GM21526 (cell line): Measurements from ENCODE around the gene PRKACA.
"Not testable (repeated sequence)": the region's sequence is repeated elsewhere in the genome, so short reads cannot be mapped to it uniquely, and the experiment has no call there.

Experiments used
- ATAC-seq: cut with Tn5 transposase; IDR thresholded peaks from one replicate; pipeline ENCODE4 v1.9.1; 2021; ENCODE audit warnings: moderate library complexity; ENCODE audit not compliant: unreplicated experiment, low FRiP score

Gene PRKACA

DNA sequence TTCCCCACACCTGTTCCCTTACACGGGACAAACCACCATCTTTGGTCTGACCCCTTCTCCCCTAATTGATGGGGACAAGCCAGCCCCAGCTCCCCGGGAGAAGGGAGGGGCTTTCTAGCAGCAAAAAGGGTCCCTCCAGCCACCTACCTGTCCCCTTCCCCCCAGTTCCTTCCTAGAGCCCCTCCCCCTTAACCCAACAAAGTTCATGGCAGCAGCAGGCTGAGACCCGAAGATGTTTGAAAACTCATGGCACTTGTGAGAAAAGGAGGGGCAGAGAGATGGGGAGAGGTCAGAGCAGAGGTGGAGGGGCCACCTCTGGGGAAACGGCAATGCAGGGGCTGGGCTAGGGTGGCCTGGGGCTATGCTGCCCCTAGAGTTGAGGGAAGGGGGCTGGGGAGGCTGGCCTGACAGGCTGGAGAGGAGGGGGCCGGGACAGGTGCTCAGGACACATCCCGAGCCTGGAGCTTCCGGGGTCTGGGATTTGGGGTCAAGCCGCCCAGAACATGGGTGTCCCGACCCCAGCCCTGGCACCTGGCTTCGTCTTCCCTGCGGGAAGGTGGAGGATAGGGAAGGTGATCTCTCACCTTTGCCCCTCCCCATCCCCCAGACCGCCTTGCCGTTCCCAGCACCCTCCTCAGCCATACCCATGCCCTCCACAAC lies 31.3 kb upstream of the PRKACA start:
- ATAC-seq = no peak

DNA sequence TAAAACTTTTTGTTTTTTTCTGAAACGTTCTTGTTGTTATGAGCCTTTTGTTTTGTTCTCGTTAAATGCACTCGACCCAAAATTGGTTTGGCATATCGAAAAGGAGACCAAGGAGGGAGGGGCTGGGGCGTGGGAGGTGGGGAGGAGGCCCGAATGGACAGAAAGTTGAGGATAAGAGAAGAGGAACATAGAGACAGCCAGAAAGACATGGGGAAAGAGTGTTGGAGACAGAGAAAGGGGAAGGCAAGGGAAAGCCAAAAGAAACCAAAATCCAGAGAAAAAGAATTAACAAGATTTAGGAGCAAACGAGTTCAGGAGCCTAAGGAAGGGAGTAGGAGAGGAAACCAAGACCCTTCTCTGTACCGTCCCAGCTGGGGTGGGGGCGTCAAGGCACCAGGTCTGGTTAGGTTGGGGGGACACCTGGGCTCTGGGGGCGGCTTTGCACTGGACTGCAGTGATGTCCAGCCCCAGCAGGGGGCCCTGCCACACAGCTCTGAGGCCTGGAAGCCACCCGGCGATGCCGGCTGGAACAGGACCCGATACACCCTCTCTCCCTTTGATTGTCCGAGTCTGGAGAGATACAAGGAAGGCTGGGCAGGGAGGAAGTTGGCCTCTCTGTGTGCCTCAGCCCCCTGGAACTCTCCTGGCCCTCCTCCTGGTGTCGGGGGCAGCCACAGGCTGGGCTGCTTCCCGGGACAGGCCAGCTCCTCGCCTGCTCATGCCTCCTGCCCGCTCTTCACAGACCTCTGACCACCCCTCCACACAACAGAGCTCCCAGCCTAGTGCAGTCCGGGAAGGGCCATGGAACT lies 30.4 kb upstream of the PRKACA start:
- ATAC-seq = no peak

DNA sequence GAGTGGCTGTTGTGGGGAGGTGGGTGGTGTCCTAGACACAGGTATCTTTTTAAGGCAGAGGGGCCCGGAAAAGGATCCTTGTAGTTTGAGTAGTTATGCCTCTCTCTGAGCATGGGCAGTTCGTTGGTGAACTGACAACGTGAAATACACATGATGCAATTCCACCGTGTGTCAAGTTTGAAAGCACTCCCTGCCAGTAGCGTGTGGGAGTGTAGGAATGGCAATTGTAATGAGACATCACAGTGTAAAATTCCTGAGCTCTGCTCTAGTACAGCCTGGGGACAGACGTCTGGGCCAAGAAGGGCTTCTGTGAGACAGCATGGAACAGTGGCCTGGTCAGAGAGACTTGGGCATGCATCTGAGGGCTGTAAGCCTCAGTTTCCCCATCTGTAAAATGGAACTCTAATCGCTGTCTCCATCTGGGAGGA lies 29.2 kb upstream of the PRKACA start:
- ATAC-seq = no peak

DNA sequence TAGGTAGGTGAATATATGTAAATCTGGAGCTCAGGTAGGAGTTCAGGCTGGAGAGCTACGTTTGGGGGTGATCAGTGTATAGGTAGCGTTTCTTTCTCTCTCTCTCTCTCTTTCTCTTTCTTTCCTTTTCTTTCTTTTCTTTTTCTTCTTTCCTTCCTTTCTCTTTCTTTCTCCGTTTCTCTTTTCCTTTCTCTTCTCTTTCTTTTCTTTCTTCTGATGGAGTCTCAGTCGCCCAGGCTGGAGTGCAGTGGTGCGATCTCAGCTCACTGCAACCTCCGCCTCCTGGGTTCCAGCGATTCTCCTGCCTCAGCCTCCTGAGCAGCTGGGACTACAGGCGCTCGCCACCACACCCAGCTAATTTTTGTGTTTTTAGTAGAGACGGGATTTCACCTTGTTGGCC lies 28.6 kb upstream of the PRKACA start:
- not testable (repeated sequence) for ATAC-seq

DNA sequence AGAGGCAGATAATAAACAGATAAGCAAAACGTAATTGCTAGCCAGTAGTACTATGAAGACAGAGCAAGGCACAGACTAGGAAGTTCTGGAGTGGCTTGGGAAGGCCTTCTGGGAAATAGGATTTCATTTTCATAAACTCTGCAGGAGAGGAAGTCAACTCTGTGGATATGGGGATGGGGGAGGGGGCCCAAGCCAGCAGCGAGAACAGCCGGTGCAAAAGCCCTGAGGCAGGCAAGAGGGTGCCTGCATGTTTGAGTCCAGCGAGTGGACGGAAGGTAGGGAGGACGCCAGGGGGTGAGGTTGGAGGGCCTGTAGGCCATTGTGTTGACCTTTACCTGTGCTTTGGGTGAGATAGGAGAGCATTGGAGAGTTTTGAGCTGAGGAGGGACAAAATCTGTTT lies 27.8 kb upstream of the PRKACA start:
- no peak for ATAC-seq

DNA sequence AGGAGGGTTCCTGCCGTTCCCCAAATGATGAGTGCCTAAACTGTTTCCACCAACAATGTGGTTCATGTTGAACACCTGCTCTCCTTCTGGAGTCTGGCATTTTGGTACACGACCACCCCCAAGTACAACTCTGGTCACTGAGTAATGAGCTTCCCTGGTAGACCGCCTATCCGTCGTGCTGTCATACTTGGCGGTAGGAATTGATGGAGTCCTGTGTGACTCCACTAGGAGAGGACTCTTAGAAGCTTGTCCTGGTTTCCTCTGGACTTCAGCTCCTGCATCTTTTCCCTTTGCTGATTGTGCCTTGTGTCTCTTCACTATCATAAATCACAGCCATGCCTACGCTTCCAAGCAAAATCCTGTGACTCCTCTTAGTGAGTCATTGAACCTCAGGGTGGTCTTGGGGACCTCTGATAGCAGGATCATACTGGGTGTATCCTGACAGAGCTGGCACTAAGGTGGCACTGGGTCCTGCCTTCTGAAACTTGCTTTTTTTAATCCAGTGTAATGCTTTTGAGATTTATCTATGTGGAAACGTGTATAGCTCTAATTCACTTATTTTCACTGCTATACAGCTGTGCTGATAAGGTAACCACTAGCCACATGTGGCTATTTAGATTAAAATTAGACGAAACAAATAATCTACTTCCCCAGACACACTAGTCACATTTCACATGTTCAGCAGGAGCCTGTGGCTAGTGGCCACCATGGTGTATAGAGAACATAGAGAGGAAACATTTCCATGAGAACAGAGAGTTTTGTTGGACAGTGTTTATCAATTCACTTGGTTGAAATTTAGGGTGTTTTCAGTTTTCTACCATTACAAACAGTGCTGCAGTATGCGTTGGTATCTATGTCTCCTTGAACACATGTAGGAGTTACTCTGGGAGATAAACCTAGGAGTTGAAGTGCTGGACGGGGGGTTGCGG lies 25.0 kb upstream of the PRKACA start:
- ATAC-seq = no peak

DNA sequence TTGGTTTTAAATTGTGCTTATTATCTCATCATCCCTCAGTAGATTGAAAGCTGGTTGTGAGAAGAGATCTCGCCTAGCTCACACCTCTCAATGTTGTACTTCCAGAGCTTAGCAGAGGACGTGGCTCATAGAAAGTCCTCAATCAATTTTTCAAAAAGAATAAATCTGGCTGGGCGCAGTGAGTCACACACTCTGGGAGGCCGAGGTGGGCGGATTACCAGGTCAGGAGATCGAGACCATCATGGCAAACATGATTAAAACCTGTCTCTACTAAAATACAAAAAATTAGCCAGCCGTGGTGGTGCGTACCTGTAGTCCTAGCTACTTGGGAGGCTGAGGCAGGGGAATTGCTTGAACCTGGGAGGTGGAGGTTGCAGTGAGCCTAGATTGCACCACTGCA lies 23.5 kb upstream of the PRKACA start:
- ATAC-seq = no peak

DNA sequence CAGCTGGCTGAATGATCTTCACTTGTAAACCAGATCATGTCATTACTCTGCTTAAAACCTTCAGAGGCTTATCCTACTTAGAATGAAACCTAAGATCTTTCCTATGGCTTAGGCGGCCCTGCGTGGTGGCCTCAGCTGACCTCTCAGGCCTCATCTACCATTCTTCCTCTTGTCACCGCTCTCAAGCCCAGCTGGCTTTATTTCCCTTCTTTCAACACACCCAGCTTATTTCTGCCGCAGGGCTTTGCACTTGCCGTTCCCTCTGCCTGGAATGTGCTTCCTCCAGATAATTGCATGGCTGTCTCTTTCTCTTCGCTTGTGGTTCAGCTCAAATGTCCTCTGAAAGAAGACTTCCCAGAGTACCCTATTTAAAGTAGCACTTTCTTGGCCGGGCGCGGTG lies 22.4 kb upstream of the PRKACA start:
- no peak for ATAC-seq

DNA sequence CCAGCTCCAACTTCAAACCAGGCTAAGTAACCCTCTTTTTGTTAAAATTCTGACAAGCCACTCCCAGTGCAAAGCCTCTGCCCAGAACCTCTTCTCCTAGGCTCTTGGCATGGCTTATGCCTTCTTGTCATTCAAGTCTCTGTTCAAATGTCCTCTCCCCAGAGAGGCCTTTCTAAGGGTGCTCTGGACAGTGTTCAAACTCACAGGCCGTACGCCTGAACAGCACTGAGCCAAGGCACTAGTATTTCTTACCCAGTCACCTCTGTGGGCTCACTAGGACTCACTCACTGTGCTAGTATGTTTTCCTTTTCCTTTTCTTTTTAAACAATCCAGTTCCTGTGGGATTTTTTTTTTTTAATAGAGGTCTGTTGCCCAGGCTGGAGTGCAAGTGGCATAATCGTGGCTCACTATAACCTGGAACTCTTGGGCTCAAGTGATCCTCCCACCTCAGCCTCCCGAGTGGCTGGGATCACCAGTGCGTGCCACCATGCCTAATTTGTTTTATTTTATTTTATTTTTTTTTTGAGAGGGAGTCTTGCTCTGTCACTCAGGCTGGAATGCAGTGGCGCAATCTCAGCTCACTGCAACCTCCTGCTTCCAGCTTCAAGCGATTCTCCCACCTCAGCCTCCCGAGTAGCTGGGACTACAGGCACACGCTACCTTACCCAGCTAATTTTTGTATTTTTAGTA lies 21.2 kb upstream of the PRKACA start:
- ATAC-seq = no peak

DNA sequence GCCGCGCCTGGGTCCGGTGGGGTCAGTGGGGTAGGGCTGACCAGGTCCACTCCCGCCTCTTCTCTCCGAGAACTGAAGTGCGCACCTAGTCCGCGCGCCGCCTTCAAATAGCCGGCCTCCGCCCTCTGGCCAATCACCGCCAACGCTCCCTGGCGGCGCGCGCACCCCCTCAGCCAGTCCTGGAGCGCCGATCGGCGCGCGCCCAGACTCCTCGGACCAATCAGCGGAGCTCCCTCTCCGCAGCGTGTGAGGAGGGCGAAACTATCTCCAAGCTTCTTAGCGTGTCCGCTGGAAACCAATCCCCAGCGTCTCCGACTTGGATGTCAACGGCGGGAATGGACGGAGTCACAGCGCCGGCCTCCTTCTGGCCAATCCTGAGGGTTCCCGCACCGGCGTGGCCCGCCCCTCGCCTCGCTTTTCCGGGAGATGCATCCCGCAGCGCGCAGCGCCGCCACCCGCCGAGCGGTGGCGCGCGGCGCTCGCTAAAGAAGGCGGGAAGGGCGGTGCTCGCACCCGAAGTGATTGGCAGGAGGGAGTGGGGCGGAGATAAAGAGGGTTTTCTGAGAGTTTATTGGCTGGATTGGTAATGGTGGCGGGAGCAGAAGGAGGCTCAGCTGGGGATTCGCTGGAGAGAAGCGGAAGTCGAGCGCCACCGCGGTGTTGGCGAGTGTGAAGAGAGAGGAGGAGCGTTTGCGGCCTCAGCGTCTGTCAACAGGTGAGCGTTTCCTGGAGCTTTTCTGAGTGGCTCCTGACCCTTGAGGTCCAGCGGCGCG lies 19.1 kb upstream of the PRKACA start, which contains the start of gene ASF1B:
Gene ASF1B, minus strand, starts transcription at position 81 of the 773 bp plus-strand sequence. CDS start 133 bp downstream, outside the sequence.
- peak; percentile 73 for ATAC-seq

DNA sequence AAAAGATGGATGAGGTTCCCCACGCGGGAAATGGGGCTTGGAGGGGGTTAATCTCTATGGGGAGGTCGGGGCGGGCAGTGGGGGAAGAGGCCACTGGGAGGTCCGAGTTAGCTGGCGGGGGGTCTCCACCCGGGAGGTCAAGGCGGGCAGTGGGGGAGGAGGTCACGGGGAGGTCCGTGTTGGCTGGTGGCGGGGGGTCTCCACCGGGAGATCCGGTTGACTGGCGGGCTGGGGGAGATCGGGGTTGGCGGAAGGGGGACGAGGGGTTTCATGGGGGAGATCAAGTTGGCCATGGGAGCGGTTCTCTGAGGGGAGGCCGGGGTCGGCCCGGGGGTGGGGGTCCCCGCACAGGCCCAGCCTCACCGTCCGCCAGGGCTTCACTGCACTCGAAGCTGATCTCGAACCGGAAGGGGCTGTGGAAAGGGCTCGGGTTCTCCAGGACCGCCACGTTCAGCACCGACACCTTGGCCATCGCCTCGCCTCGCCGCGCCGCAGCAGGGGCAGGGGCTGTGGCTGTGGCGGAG lies 18.5 kb upstream of the PRKACA start:
- ATAC-seq = no peak

DNA sequence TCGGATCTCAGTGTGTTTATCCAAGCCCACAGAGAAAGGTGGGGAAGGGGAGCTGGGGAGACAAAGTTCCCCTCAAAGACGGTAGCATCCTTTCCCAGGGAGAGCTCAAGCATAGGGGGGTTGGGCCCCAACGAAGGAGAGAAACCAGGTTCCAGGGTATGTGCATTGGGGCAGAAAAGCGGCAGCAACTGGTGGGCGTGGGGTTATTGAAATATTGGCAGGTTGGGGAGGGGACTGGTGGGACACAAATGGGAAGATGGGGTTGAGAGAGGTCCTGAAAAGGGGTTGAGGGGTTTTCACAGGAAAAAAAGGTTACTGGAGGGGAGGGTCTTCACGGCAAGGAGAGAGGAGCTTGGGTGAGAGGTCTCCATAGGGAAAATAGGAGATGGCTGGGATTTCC lies 17.8 kb upstream of the PRKACA start:
- ATAC-seq = no peak

DNA sequence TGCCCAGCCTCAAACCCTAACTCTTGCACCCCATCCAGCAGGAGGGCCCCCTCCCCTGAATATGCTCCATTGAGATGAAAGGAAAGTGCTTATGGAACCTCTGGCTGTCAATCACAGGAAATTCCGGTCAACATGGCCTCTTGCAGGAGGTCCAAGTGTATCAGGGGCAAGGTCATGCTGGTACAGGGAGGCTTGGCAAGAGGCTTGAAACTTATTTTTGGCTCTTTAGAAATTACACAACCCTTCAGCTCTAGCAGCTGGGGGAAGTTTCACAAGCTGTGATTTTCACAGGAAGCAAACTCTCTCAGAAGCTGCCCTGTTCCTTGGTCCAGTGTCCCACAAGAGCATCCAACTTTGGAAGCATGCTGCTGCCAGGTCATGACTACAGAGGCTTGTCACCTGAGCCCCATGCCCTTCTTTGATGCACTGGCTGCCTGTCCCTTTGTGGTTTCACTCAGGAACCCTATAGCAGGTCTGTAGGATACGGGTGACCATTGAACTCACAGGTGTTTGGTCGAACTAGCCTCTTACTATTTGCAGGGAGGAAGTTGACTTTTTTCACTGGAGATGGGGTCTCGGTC lies 10.5 kb upstream of the PRKACA start:
- no peak for ATAC-seq

DNA sequence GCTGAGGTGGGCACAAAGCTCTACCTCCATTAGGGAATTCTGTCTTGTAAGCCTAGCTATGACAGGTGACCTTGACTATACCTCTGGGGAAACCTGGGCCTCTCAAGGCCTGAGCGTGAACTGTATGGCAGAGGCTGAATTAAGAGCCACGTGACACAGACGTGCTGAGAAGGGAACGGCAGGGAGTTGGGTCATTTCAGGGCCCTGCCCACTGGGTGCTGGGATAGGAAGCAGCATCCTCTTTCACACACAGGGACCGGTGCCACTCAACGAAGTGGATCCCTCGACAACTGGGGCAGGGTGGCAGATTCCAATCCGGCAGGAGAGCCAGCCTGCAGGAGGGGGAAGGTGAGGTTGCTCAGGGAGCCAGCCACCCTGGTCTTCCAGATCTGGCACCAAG lies 9.6 kb upstream of the PRKACA start:
- no peak for ATAC-seq

DNA sequence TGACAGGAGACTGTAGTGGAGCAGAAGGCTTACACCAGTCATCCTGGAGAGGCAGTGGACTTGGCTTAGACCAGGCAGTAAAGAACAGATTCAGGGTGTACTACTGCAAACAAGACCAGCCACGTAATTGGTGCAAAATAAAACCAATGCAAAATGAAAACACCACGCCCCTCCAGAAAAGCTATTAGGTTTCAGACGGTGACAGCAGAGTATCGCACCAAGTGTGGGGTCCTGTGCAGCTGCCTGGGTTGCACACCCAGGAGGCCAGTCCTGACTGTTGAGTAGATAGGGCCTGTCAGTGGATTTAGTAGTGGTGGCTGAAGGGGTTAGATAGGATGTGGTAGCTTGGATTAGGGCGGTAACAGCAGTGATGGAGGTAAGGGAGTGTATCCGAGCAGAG lies 5.4 kb upstream of the PRKACA start:
- ATAC-seq = no peak

DNA sequence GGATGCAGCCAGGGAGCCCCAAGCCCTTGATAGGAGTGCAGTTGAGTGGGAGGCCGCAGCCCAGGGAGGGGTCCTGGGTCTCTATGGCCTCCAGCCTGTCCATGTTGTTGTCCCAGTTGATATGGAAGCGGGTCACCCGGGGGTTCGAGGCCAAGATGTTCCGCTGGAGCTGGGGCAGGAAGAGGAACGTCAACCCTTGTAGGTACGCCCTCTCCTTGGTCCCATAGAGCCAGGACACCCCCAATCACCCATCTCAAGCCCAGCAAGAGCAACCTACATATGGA lies 2.9 kb upstream of the PRKACA start:
- ATAC-seq = no peak

DNA sequence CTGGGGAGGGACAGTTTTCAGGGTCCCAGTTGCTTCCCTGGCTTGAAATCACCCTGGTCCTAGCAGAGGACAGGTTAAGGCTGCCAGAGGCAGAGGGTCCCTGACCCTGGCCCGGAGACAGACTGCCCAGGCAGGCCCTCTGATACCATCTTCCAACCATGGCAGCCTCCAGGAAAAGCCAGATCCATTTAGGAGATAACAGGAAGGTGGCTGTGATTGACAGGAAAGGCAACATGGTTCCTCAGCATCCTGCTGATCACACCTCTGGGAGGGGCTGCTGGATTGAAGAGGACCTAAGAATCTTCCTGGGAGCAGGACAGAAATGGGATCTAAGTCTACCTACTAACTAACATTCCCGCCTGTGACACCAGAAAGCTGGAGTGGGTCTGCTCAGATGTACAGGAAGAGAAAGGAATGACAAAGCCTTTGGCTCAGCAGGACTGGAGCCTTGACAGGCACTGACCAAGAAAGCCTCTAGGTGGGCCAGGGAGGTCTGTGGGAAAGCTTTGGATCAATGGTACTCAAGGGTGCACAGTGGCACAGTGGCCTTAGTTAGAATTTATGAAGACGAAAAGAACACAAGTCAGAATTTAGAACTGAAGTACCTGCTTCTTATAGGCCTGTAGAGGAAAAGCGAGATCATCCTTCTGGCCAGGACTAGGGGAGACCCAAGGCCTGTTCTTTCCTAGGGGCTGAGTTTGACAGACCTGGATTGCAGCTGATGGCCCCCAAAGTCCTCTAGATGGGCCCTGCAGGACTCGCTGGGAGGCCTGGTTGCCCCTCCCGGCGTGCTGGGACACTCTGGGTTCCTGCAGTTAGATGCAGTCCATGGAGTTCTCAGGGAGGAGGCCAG lies 2.3 kb upstream of the PRKACA start:
- no peak for ATAC-seq

DNA sequence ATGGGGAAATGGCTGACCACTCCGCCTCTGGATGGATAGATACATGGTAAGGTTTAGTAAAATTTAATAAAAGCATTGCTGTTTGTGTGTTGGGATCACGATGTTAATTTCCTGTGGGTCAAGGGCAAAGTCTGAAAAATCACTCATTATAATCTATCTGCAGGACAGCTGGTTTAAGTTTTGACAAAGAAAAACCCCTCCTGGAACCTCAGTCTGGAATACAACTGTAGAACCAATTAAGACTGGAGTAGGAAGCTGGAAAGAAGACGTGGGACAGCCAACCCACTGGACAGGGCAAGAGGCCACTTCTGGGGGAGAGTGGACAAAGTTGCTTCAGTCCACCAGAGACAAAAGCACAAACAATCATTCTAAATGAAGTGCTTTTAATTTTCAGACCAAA lies 1.6 kb upstream of the PRKACA start:
- no peak for ATAC-seq
